Measurements from ENCODE around the gene ACYP1.

GRCh38 chr14:75040959-75041358 is 22.9 kb downstream of the ACYP1 start:
- TF ChIP-seq EZH2phosphoT487 (IDR thresholded peaks at IDR 0.05; ENCODE audit: borderline replicate concordance) (no peak), CTCF (conservative IDR thresholded peaks at IDR 0.05; ENCODE audit: low read length) (no peak)

All from Loucy (cell line).